ENCODE data around the gene GTF2H3.

Gene GTF2H3

DNA sequence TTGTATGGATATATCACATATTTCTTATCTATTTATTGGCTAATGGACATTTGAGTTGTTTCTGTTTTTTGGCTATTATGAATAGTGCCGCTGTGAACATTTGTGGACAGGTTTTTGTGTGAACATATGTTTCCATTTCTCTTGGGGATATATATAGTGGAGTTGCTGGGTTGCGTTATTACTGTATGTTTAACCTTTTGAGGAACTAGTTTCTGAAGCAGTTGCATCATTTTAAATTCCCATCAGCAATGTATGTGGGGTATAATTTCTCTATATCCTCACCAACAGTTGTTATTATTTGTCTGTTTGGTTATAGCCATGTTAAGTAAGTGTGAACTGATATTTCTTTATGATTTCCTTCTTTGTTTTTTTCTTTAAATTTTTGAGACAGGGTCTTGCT lies 48.0 kb downstream of the GTF2H3 start:
- Histone ChIP-seq H3K9me3 (no peaks in the 10 kb centered on the region), H3K4me1 (no peaks in the 10 kb centered on the region), H3K4me3 (ENCODE audit: low read depth, low read length) (no peak overlapping the region), H3K27me3 (no peaks in the 10 kb centered on the region), H3K36me3 (no peaks in the 10 kb centered on the region; the same call in 1 of the 2 replicates)
- TF ChIP-seq, protein P1, sequence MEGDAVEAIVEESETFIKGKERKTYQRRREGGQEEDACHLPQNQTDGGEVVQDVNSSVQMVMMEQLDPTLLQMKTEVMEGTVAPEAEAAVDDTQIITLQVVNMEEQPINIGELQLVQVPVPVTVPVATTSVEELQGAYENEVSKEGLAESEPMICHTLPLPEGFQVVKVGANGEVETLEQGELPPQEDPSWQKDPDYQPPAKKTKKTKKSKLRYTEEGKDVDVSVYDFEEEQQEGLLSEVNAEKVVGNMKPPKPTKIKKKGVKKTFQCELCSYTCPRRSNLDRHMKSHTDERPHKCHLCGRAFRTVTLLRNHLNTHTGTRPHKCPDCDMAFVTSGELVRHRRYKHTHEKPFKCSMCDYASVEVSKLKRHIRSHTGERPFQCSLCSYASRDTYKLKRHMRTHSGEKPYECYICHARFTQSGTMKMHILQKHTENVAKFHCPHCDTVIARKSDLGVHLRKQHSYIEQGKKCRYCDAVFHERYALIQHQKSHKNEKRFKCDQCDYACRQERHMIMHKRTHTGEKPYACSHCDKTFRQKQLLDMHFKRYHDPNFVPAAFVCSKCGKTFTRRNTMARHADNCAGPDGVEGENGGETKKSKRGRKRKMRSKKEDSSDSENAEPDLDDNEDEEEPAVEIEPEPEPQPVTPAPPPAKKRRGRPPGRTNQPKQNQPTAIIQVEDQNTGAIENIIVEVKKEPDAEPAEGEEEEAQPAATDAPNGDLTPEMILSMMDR (IDR thresholded peaks at IDR 0.05; ENCODE audit: low read depth, low read length), result no peak
- DNase-seq, result no peak

DNA sequence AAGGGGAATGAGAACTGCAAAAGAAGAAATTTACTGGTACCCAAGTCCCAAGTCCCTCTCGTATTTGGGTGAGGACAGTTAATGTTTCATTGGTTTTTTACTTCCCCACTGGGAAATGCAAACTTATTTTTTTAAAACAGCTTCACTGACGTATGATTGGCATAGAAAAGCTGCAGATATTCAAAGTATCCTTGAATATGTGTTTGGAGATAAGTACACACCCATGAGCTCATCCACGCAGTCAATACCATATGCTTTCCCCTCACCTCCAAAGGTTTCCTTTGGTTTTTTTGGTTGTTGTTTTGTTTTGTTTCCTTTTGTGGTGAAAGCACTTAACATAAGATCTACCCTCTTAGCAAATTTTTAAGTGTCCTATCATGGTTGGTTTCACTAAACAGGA lies 50.3 kb downstream of the GTF2H3 start:
- no peak for DNase-seq
- Histone ChIP-seq H3K36me3 (no peaks in the 10 kb centered on the region; the same call in 1 of the 2 replicates), H3K4me3 (ENCODE audit: low read depth, low read length) (no peak overlapping the region), H3K9me3 (no peaks in the 10 kb centered on the region), H3K27me3 (no peaks in the 10 kb centered on the region), H3K4me1 (no peaks in the 10 kb centered on the region)
- TF ChIP-seq, protein P1 (IDR thresholded peaks at IDR 0.05; ENCODE audit: low read depth, low read length), result no peak

DNA sequence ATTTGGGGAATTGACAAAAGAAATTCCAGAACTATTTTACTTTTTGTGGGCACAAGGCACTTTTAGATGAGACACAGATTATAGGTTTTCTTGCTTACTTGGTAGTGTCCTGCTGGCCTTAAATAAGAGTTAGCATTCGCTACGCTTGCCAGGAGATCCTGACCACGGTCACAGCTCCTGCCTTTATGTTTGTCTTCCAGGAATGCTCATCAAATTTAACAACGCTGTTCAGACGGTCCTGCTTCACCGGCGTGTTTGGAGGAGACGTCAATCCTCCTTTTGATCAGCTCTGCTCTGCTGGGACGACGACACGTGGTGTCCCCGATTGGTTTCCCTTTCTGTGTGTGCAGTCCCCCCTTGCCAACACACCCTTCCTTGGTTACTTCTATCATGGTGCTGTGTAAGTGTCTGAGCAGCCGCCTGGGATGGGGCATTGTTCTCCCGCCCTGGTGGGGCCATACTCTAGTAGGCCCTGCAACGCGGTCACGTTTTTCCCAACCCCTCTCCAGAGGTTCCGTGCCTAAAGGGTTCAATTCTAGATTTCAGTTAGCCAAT lies 53.1 kb downstream of the GTF2H3 start:
- Histone ChIP-seq H3K4me1 (no peaks in the 10 kb centered on the region), H3K9me3 (no peaks in the 10 kb centered on the region), H3K36me3 (no peaks in the 10 kb centered on the region), H3K4me3 (ENCODE audit: low read depth, low read length) (no peak overlapping the region), H3K27me3 (no peaks in the 10 kb centered on the region)
- DNase-seq, result no peak
- TF ChIP-seq, protein P1 (IDR thresholded peaks at IDR 0.05; ENCODE audit: low read depth, low read length), result no peak

DNA sequence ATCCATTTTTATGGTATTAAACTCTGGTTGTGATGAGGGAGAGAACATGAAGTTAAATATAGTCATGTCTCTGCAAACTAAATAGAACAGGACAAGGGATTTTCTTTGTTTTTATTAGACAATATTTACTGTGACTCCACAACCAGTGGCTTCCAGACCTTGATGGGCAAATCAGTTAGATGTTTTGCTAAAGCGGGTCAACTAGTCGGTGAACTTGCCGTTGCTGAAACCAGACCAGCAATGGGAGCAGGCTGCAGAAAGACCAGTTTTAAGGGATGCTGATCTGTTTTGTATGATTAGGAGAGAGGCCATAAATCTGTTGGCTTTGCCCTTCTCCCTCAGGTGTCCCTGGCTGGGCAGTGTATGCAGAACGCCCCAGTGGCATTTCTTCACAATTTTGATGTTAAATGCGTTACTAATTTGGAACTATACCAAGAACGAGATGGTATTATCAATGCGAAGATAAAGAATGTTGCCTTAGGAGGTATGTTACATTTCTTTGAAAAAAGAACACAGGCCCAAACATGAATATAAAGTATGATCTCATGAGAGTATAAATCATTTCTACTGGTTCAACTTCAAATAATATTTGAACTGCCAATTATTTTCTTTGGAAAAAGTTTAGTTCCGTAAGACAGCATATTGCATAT lies 56.7 kb downstream of the GTF2H3 start:
- H3K27me3 ChIP-seq, result no peaks in the 10 kb centered on the region

DNA sequence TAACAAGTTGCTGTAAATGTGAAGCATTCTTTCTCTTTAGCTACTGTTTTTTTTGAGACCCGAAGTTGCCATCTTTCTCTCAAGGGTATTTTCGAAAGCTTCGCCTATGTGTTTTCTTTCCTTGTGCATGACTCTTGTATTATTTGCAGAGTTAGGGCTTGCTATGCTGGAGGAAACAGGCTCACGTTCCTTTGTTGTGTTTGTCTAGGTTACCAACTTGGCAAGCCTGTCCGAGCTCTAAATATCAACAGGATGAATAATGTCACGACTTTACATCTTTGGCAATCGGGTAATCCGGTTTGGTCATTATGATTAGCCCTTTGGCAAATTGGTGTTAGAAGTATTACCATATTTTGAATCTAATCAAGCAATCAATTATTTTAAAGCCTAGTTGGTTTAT lies 62.6 kb downstream of the GTF2H3 start:
- DNase-seq, result no peak
- H3K9me3 ChIP-seq, result no peaks in the 10 kb centered on the region
- no peaks in the 10 kb centered on the region for H3K4me1 ChIP-seq
- TF ChIP-seq, protein P1 (IDR thresholded peaks at IDR 0.05; ENCODE audit: low read depth, low read length), result no peak
- H3K36me3 ChIP-seq, result no peaks in the 10 kb centered on the region
- H3K4me3 ChIP-seq (ENCODE audit: low read depth, low read length), result no peak overlapping the region
- no peaks in the 10 kb centered on the region for H3K27me3 ChIP-seq

More for the DNA sequence above, 56.7 kb downstream of the GTF2H3 start:
- Histone ChIP-seq H3K4me1 (no peaks in the 10 kb centered on the region), H3K9me3 (no peaks in the 10 kb centered on the region), H3K36me3 (no peaks in the 10 kb centered on the region), H3K4me3 (ENCODE audit: low read depth, low read length) (no peak overlapping the region)
- DNase-seq, result no peak
- TF ChIP-seq, protein P1 (IDR thresholded peaks at IDR 0.05; ENCODE audit: low read depth, low read length), result no peak

DNA sequence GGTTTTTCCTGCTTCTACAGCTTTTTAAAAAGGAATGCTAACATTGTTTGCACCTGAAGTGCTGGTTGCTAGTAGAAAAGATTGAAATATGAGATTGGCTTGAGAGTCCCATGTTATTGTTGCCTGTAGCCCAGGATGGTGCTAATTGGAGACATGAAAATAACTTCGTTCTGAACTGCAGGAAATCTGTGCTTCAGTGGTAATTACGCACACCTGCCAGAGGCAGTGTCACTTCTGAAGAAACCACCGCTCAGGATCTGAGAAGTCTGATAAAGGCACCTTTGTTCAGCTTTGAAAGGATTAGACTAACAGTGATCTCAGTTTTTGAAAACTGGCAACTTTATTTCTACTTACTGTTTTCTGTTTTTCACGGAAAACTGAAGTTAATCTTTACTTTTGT lies 63.0 kb downstream of the GTF2H3 start:
- H3K36me3 ChIP-seq, result no peaks in the 10 kb centered on the region
- H3K4me1 ChIP-seq, result no peaks in the 10 kb centered on the region
- no peak overlapping the region for H3K4me3 ChIP-seq (ENCODE audit: low read depth, low read length)
- H3K9me3 ChIP-seq, result no peaks in the 10 kb centered on the region
- TF ChIP-seq, protein P1 (IDR thresholded peaks at IDR 0.05; ENCODE audit: low read depth, low read length), result no peak
- no peak for DNase-seq
- no peaks in the 10 kb centered on the region for H3K27me3 ChIP-seq

Measured in BE2C (cell line).